SK-N-SH (cell line): ENCODE measurements around the gene DOCK3.

Experiments used
- CHD2 ChIP-seq: fragments of 150-350 bp; IDR thresholded peaks from 2 replicates; pipeline ENCODE4 v1.6.1; 2018; ENCODE audit warnings: low read length; ENCODE audit not compliant: partially characterized antibody
- FOXJ3 ChIP-seq: sonication (generic); formaldehyde crosslinking; IDR thresholded peaks from 2 replicates; pipeline ENCODE4 v1.5.1; 2020; ENCODE audit warnings: mild to moderate bottlenecking, missing genetic modification reagents
- RAD21 ChIP-seq: IDR thresholded peaks from 2 replicates; pipeline ENCODE4 v1.6.1; 2012; ENCODE audit warnings: mild to moderate bottlenecking, low read length
- TF ChIP-seq, protein P1 (sequence below): fragments of 200-600 bp; sonication (generic); IDR thresholded peaks from 2 replicates; pipeline ENCODE4 v1.6.1; 2017; ENCODE audit warnings: antibody characterized with exemption, mild to moderate bottlenecking, moderate library complexity
- TF ChIP-seq, protein P2 (sequence below): IDR thresholded peaks from 2 replicates; pipeline ENCODE4; 2012

DNA sequence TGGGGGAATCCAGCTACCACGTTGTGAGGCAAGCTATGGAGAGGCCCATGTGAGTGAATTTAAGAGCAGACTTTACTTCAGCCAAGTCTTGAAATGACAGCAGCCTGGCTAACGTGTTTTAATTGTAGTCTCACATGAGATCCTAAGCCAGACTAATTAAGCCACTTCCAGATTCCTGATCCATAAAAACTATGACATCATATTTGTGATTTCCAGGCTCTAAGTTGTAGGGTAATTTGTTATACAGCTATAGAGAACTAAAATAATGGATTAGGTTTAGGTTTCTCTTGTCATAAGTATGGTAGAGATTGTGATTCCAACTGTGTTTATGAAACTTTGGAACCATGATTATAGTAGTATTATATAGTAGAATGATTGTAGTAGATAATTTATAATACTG is 329.5 kb downstream of the DOCK3 start:
- TF ChIP-seq, protein P1, sequence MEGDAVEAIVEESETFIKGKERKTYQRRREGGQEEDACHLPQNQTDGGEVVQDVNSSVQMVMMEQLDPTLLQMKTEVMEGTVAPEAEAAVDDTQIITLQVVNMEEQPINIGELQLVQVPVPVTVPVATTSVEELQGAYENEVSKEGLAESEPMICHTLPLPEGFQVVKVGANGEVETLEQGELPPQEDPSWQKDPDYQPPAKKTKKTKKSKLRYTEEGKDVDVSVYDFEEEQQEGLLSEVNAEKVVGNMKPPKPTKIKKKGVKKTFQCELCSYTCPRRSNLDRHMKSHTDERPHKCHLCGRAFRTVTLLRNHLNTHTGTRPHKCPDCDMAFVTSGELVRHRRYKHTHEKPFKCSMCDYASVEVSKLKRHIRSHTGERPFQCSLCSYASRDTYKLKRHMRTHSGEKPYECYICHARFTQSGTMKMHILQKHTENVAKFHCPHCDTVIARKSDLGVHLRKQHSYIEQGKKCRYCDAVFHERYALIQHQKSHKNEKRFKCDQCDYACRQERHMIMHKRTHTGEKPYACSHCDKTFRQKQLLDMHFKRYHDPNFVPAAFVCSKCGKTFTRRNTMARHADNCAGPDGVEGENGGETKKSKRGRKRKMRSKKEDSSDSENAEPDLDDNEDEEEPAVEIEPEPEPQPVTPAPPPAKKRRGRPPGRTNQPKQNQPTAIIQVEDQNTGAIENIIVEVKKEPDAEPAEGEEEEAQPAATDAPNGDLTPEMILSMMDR = no peak
- TF ChIP-seq CHD2 (no peak), RAD21 (no peak), FOXJ3 (CRISPR knock-in tag) (no peak)
- TF ChIP-seq, protein P2, sequence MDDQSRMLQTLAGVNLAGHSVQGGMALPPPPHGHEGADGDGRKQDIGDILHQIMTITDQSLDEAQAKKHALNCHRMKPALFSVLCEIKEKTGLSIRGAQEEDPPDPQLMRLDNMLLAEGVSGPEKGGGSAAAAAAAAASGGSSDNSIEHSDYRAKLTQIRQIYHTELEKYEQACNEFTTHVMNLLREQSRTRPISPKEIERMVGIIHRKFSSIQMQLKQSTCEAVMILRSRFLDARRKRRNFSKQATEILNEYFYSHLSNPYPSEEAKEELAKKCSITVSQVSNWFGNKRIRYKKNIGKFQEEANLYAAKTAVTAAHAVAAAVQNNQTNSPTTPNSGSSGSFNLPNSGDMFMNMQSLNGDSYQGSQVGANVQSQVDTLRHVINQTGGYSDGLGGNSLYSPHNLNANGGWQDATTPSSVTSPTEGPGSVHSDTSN = no peak
